Keratinocyte (primary cell): ENCODE measurements around the gene LDLRAD4. TPM values are rescaled to one million over a fixed set of nuclear protein-coding genes. Genes with fewer than 3 reads are reported as not detected.

ENCODE experiments used
- DNase-seq: peaks from one replicate; pipeline ENCODE4 v3.0.0-alpha.2; 2011; ENCODE audit warnings: low read depth, missing footprints, low spot score
- FAIRE-seq: peaks from 2 replicates; lab custom pipeline; 2011; peaks lifted over from hg19 to GRCh38; lab: Jason Lieb, UNC
- H2AFZ ChIP-seq: 2 replicates; pipeline ENCODE4 v1.6.0; 2012; ENCODE audit warnings: low read length, control low read depth, inconsistent platforms; ENCODE audit not compliant: control insufficient read depth
- H3K27ac ChIP-seq: 2 replicates; pipeline ENCODE4 v1.5.1; 2011; ENCODE audit warnings: low read length; ENCODE audit not compliant: control insufficient read depth, insufficient read depth
- H3K27me3 ChIP-seq: 3 replicates; pipeline ENCODE4 v1.6.0; 2011; ENCODE audit warnings: low read length; ENCODE audit not compliant: control insufficient read depth, insufficient read depth; ENCODE audit errors: extremely low read depth
- H3K36me3 ChIP-seq, 2 experiments: 2 replicates in 1 of 2; 3 replicates in 1 of 2; pipeline ENCODE4 v1.5.1; 2011; ENCODE audit warnings: low read length in 2 of 2, mild to moderate bottlenecking in 1 of 2; ENCODE audit not compliant: control insufficient read depth in 2 of 2, insufficient read depth in 2 of 2; ENCODE audit errors: extremely low read depth in 1 of 2
- H3K4me1 ChIP-seq: 3 replicates; pipeline ENCODE4 v1.5.1; 2011; ENCODE audit warnings: low read length; ENCODE audit not compliant: control insufficient read depth, insufficient read depth; ENCODE audit errors: extremely low read depth
- H3K4me2 ChIP-seq: 3 replicates; pipeline ENCODE4 v1.6.0; 2011; ENCODE audit warnings: low read depth, low read length; ENCODE audit not compliant: control insufficient read depth, insufficient read depth; ENCODE audit errors: extremely low read depth
- H3K4me3 ChIP-seq, 3 experiments: fragments of 200-600 bp in 1 of 3; sonication (generic) in 1 of 3; 2 replicates in 2 of 3; 3 replicates in 1 of 3; pipeline ENCODE4 v1.5.1; 2011 to 2016; ENCODE audit warnings: low read length in 3 of 3, mild to moderate bottlenecking in 3 of 3, control low read depth in 2 of 3, inconsistent platforms in 1 of 3, low read depth in 1 of 3, mixed read lengths in 1 of 3, mixed run types in 1 of 3, moderate library complexity in 1 of 3; ENCODE audit not compliant: control insufficient read depth in 2 of 3, insufficient read depth in 2 of 3; ENCODE audit errors: extremely low read depth in 1 of 3
- H3K79me2 ChIP-seq: 2 replicates; pipeline ENCODE4 v1.6.0; 2012; ENCODE audit warnings: low read length; ENCODE audit not compliant: control insufficient read depth, insufficient read depth
- H3K9ac ChIP-seq: 3 replicates; pipeline ENCODE4 v1.6.0; 2011; ENCODE audit warnings: low read length; ENCODE audit not compliant: control insufficient read depth, insufficient read depth; ENCODE audit errors: extremely low read depth
- H3K9me1 ChIP-seq: 3 replicates; pipeline ENCODE4 v1.6.0; 2011; ENCODE audit warnings: low read length; ENCODE audit not compliant: control insufficient read depth, insufficient read depth; ENCODE audit errors: extremely low read depth
- H3K9me3 ChIP-seq: 2 replicates; pipeline ENCODE4 v1.5.1; 2012; ENCODE audit warnings: low read depth, low read length; ENCODE audit not compliant: control insufficient read depth
- H4K20me1 ChIP-seq: 3 replicates; pipeline ENCODE4 v1.6.0; 2011; ENCODE audit warnings: low read length; ENCODE audit not compliant: control insufficient read depth, insufficient read depth; ENCODE audit errors: extremely low read depth
- CTCF ChIP-seq, 3 experiments: IDR thresholded peaks in 1 of 3; conservative IDR thresholded peaks in 1 of 3; optimal IDR thresholded peaks in 1 of 3; 2 replicates in 2 of 3; 3 replicates in 1 of 3; pipeline versions ENCODE3 to v1.5.1; 2011; ENCODE audit warnings: low read length in 3 of 3, mild to moderate bottlenecking in 3 of 3, moderate library complexity in 2 of 3, control low read depth in 1 of 3, inconsistent platforms in 1 of 3; ENCODE audit not compliant: insufficient read depth in 2 of 3; ENCODE audit errors: extremely low read depth in 1 of 3
- EZH2 ChIP-seq: IDR thresholded peaks from one replicate; pipeline ENCODE4 v1.6.1; 2012; ENCODE audit warnings: inconsistent platforms, mild to moderate bottlenecking, low read length, moderate library complexity
- dilution Hi-C: fragments of 300-500 bp; cut with MboI; formaldehyde crosslinking; loops from one replicate; pipeline ENCODE4 v1.7.0; 2020; ENCODE audit warnings: low sequenced_read_pairs; ENCODE audit not compliant: extremely low pct_ligation_motif_present
- polyA plus RNA-seq, 5 experiments: library from polyadenylated mRNA; depleted of rRNA in 3 of 5; stranded (reverse) in 3 of 5; stranded (forward) in 1 of 5; unstranded in 1 of 5; fragments of >200 nt; gene quantifications; 1 replicate in 1 of 5; 2 replicates in 3 of 5; 3 replicates in 1 of 5; pipeline versions ENCODE4 v1.2.1 to v1.2.3, GENCODE V29; 2011 to 2012; ENCODE audit warnings: missing spikeins in 2 of 5, low read depth in 1 of 5, low replicate concordance in 1 of 5

Gene LDLRAD4
- polyA plus RNA-seq, 1 donor (not counting 4 experiments of a cell fraction or from before 2014, with no cell fraction given) = not detected

- no peaks in the 10 kb centered on the region for H3K27me3 ChIP-seq
Observed at GRCh38 chr18:13269521-13270011, 51.0 kb downstream of the LDLRAD4 start.

GRCh38 chr18:13270279-13270855, 51.8 kb downstream of the LDLRAD4 start:
- Histone ChIP-seq H3K27me3 (no peaks in the 10 kb centered on the region), H3K4me1 (peaks cover 5% of the 10 kb centered on the region), H3K9me1 (no peaks in the 10 kb centered on the region), H3K4me2 (no peak overlapping the region), H3K4me3 (no peak overlapping the region), H3K9ac (no peak overlapping the region), H2AFZ (no peak overlapping the region), H3K79me2 (no peaks in the 10 kb centered on the region), H3K9me3 (no peaks in the 10 kb centered on the region), H3K27ac (no peak overlapping the region), H4K20me1 (no peaks in the 10 kb centered on the region), H3K36me3 (no peaks in the 10 kb centered on the region)
- DNase-seq (no peak), FAIRE-seq (no peak)
- dilution Hi-C loops = no loop called here
- no peak for TF ChIP-seq EZH2
- no peak for TF ChIP-seq CTCF (optimal IDR thresholded peaks at IDR 0.05 in 1 of 3, IDR thresholded peaks at IDR 0.05 in 1 of 3, conservative IDR thresholded peaks at IDR 0.05 in 1 of 3; ENCODE audit: extremely low read depth in 1 of 3, insufficient read depth in 2 of 3, low read length in 3 of 3)

More at GRCh38 chr18:13269521-13270011, 51.0 kb downstream of the LDLRAD4 start:
- no peak for FAIRE-seq
- no peaks in the 10 kb centered on the region for H3K9me1 ChIP-seq
- no peaks in the 10 kb centered on the region for H3K79me2 ChIP-seq
- H3K9ac ChIP-seq = no peak overlapping the region
- H3K27ac ChIP-seq = no peak overlapping the region
- dilution Hi-C loops = no loop called here
- H2AFZ ChIP-seq = no peak overlapping the region
- no peak overlapping the region for H3K4me2 ChIP-seq
- H3K36me3 ChIP-seq = no peaks in the 10 kb centered on the region
- no peak for DNase-seq
- H3K4me3 ChIP-seq = no peak overlapping the region
- TF ChIP-seq CTCF (optimal IDR thresholded peaks at IDR 0.05 in 1 of 3, IDR thresholded peaks at IDR 0.05 in 1 of 3, conservative IDR thresholded peaks at IDR 0.05 in 1 of 3; ENCODE audit: extremely low read depth in 1 of 3, insufficient read depth in 2 of 3, low read length in 3 of 3) (no peak), EZH2 (no peak)
- H3K9me3 ChIP-seq = no peaks in the 10 kb centered on the region
- peaks cover 5% of the 10 kb centered on the region for H3K4me1 ChIP-seq
- no peaks in the 10 kb centered on the region for H4K20me1 ChIP-seq
